Mucosa of gallbladder (tissue), 1 donor: ENCODE data around the gene BLVRA. TPM values are rescaled to one million over a fixed set of nuclear protein-coding genes. Genes with fewer than 3 reads are reported as not detected.
"Not testable (repeated sequence)": the region's sequence is repeated elsewhere in the genome, so short reads cannot be mapped to it uniquely, and the experiment has no call there.

Source experiments
- DNase-seq: peaks from one replicate; pipeline ENCODE4 v3.0.0-alpha.2; 2020; ENCODE audit warnings: low spot score
- total RNA-seq: library from RNA; stranded (reverse); gene quantifications from one replicate; pipeline ENCODE4 v1.2.1, GENCODE V29; 2021
- donor health status: DM: no; HTN: no; CAD: no.

BLVRA gene
- total RNA-seq, 1 donor from 2014 or later: 43.2 TPM

DNA sequence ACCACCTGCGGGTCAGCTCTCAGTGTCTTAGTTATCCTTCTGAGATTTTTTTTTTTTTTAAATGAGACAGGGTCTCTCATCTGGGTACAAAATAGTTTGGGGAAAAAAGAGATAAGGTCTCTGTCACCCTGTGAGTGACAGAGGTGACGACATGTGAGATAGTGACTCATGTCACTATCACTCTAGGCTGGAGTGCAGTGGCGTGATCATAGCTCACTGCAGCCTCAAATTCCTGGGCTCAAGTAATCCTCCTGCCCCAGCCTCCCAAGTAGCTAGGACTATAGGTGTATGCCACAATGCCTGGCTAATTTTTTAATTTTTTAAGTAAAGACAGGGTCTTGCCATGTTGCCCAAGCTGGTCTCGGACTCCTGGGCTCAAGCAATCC is 10.4 kb downstream of the BLVRA start:
- no peak for DNase-seq

DNA sequence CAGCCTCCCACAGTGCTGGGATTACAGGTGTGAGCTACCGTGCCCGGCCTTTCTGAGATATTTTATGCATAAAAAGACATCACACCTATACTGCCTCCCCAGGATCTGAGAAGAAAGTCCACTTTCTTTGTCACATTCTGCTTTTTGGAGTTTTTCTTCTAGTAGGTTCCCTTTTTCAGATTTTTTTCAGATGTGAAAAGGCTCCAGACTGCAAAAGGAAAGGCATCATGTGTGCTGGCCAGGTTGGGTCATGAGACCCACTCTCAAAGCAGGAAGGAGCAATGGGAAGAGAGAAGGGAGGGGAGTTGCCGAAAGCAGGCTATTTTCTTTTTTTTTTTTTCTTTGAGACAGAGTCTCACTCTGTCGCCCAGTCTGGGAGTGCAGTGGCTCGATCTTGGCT is 10.8 kb downstream of the BLVRA start:
- DNase-seq: no peak

DNA sequence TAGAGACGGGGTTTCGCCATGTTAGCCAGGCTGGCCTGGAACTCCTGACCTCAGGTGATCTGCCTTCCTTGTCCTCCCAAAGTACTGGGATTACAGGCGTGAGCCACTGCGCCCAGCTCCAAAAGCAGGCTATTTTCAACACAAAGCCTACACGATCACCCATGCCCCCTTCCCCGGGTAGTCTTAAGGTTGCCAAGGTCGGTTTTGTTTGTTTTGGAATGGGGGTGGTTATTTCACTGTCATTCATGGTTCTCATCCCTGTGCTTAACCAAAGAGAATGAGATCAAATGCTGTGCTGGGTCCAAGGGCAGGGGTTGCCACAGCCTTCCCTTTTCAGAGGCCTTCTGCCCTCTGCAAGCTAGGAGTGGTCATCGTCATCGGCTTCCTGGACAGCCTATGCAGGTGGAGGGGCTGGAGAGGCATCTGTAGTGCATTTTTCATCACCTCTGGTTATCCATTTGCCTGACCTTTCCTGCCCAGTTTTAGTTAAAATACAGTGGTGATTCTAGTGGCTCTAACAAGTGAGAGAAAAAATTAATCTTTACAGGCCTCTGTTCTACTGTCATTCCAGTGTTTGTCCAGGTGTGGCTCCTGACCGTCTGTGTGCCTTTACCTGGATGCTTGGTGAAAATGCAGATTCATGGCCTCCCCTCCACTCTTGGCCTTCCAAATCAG is 11.4 kb downstream of the BLVRA start:
- DNase-seq: no peak

DNA sequence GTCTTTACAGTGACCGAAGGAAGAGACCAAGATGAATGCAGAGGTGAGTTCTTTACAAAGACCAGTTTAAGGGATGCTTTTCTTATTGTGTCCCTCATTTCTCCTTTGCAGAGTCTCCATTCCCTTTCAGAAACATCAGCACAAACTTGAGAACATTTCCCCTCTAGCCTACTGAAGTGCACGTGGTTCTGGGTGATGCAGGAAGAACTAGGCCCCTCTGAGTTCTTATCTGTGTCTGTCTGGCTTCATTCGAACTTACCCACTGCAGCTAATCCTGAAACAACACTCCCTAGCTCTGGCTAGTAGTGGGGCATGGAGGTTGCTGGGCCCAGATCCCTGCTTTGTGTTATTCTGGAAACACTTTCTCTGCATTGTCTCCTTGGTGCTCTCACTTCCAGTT is 12.6 kb downstream of the BLVRA start:
- no peak for DNase-seq

DNA sequence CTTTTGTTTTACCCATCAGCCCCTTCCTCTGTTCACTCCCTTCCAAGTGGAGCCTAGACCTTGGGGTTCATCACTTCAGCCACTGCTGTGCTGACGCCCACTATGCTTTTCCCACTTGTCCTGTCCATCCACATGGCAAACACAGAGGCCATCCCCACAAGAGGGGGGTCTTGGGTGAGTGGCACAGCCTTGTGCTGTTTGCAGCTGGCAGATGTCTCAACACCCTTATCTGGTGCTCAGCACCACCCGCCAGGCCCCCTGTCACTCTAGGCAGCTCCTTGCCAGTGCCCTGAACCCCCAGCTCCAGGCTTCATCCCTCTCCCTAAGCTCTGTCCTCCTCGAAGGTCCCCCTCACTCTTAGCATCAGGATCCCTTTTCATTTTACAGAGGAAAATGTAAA is 13.1 kb downstream of the BLVRA start:
- no peak for DNase-seq

- DNase-seq: not testable (repeated sequence)
Observed at GRCh38 chr7:43773268-43773667, 14.8 kb downstream of the BLVRA start.

DNA sequence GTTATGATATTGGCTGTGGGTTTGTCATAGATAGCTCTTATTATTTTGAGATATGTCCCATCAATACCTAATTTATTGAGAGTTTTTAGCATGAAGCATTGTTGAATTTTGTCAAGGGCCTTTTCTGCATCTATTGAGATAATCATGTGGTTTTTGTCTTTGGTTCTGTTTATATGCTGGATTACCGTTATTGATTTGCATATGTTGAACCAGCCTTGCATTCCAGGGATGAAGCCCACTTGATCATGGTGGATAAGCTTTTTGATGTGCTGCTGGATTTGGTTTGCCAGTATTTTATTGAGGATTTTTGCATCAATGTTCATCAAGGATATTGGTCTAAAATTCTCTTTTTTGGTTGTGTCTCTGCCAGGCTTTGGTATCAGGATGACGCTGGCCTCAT is 16.8 kb downstream of the BLVRA start:
- DNase-seq: not testable (repeated sequence)

DNA sequence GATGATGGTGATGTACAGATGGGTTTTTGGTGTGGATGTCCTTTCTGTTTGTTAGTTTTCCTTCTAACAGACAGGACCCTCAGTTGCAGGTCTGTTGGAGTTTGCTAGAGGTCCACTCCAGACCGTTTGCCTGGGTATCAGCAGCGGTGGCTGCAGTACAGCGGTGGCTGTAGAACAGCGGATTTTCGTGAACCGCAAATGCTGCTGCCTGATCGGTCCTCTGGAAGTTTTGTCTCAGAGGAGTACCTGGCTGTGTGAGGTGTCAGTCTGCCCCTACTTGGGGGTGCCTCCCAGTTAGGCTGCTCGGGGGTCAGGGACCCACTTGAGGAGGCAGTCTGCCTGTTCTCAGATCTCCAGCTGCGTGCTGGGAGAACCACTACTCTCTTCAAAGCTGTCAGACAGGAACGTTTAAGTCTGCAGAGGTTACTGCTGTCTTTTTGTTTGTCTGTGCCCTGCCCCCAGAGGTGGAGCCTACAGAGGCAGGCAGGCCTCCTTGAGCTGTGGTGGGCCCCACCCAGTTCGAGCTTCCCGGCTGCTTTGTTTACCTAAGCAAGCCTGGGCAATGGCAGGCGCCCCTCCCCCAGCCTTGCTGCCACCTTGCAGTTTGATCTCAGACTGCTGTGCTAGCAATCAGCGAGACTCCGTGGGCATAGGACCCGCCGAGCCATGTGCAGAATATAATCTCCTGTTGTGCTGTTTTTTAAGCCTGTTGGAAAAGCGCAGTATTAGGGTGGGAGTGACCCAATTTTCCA is 20.0 kb downstream of the BLVRA start:
- DNase-seq: not testable (repeated sequence)

DNA sequence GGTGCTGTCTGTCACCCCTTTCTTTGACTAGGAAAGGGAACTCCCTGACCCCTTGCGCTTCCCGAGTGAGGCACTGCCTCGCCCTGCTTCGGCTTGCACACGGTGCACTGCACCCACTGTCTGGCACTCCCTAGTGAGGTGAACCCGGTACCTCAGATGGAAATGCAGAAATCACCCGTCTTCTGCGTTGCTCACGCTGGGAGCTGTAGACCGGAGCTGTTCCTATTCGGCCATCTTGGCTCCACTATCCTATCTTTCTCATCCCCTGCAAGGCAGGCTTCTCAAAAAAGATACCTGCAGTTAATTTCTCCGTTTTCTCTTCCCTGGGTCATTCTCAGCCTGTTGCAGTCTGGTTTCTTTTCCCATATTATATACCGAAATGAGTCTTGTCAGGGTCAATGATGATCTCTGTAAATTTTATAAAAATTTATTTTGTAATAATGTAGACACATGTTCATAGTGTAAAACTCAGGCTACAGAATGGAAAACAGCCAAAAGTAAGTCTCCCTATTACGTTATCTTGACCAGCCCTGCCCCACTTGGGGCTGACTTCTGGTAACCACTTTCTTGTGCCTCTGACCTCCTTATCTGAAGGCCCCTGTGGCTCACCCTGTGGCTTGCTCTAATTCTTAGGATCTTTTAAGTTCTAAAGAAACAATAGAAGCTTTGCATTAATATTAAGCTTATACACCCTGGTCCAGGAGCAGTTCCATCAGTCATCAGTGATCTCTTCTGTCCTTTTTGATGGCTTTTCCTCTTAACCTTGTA is 20.7 kb downstream of the BLVRA start:
- DNase-seq: no peak

DNA sequence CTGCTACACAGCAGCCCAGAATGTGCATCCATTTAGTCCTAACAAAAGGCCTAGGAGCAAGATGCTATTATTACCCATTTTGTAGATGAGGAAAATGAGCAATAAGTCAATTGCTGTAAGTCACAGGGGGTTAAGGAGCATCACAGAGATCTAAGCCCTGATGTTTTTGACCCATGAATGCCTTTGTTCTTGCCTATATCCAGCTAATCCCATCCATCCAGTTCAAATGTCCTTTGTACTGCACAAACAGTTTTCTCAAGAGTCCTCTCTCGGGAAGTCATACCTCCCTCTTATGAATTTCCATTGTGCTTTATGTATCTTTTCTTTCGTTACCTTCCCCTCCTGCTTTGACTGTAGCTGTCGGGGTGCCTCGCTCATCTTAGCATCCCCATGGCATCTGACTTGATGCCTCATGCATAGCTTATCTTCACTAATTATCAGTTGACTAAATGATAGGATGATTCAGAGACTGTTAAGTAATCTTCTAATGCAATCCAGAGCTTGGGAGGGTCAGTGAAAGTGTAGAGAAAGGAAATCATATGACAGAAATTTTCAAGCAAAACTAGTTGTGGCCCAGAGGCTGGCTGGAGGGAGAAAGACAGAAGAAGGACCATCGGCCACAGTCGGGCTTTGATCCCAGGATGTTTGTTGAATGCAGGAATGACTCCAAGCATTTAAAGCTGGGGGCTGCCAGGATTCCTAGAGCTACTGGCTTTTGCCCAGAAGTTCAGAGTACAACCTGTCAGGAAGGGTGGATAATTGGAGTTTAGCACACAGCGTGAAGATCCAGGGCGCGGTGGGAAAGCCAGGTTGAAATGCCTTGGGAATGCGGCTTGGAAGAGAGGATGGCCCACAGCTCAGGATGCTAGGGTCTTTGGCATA is 23.5 kb downstream of the BLVRA start:
- peak; percentile 27 for DNase-seq

GRCh38 chr7:43782768-43783555 is 24.5 kb downstream of the BLVRA start:
- no peak for DNase-seq

GRCh38 chr7:43784030-43784584 is 25.6 kb downstream of the BLVRA start:
- DNase-seq: no peak

DNA sequence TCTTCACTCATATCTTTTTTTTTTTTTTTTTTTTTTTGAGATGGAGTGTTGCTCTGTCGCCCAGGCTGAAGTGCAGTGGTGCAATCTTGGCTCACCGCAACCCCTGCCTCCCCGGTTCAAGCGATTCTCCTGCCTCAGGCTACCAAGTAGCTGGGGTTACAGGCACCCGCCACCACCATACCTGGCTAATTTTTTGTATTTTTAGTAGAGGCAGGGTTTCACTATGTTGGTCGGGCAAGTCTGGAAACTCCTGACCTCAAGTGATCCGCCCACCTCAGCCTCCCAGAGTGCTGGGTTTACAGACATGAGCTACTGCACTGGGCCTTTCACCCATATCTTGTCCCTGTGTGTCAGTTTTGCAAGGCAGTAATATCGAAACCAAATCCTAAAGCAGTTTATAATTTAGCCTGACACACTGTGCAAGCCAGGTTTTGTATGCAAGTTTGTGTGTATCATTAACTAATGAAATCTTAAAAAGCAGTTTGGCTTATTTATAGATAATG is 26.2 kb downstream of the BLVRA start:
- not testable (repeated sequence) for DNase-seq

DNA sequence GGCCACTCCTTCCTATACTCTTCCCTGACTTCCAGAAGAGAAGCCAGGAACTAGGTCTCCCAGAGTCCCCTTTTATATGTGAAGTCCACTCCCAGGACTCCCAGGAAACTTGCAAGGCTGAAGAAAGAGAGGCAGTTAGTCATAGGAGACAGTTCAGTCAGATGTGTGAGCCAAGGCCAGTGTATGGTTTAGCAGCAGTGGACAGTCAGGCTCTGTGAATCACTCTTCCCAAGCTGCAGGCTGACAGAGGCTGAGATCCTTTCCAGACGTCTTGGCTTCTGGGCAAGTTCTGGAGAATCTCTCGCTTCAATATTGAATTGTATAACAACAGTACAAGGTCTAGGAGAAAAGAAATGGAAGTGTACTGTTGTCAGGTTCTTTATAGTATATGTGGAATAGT is 26.9 kb downstream of the BLVRA start:
- peak; percentile 74 for DNase-seq

- no peak for DNase-seq
Observed at GRCh38 chr7:43787771-43788170, 29.3 kb downstream of the BLVRA start.

GRCh38 chr7:43790006-43790405 is 31.5 kb downstream of the BLVRA start:
- no peak for DNase-seq

GRCh38 chr7:43790834-43791233 is 32.4 kb downstream of the BLVRA start:
- no peak for DNase-seq

- DNase-seq: no peak
Observed at GRCh38 chr7:43791665-43792064, 33.2 kb downstream of the BLVRA start.

- DNase-seq: no peak
Observed at GRCh38 chr7:43792471-43793150, 34.1 kb downstream of the BLVRA start.

GRCh38 chr7:43799605-43800004 is 41.1 kb downstream of the BLVRA start:
- DNase-seq: no peak
